Fibroblast of peridontal ligament (primary cell): ENCODE data around the gene PCDHGB7.
"Not testable (repeated sequence)": the region's sequence is repeated elsewhere in the genome, so short reads cannot be mapped to it uniquely, and the experiment has no call there.

Source experiments
- DNase-seq: peaks from one replicate; pipeline ENCODE4 v3.0.0-alpha.2; 2010; ENCODE audit errors: extremely low read depth

Gene PCDHGB7

GRCh38 chr5:141397756-141398551 is 19.5 kb upstream of the PCDHGB7 start, which contains the start of gene PCDHGB5:
Gene PCDHGB5 (plus strand): TSS chr5:141397947. CDS start chr5:141398128, 181 bp downstream.
- DNase-seq: peak; percentile 39

- no peak for DNase-seq
Observed at GRCh38 chr5:141398608-141399007, 18.9 kb upstream of the PCDHGB7 start.

GRCh38 chr5:141399555-141400258 is 17.8 kb upstream of the PCDHGB7 start:
- DNase-seq: no peak

GRCh38 chr5:141402553-141403243 is 14.8 kb upstream of the PCDHGB7 start, which contains the start of gene PCDHGA9:
Gene PCDHGA9 (plus strand): TSS chr5:141402778. CDS start chr5:141402953, 175 bp downstream.
- peak; percentile 41 for DNase-seq

GRCh38 chr5:141403387-141403786 is 14.1 kb upstream of the PCDHGB7 start:
- no peak for DNase-seq

- DNase-seq: peak; percentile 34
Observed at GRCh38 chr5:141407790-141408505, 9.5 kb upstream of the PCDHGB7 start, which contains the start of gene PCDHGB6. Gene PCDHGB6 (plus strand): TSS chr5:141408021. CDS start chr5:141408203, 182 bp downstream.

- DNase-seq: no peak
Observed at GRCh38 chr5:141409598-141410306, 7.7 kb upstream of the PCDHGB7 start.

GRCh38 chr5:141411575-141411974 is 5.9 kb upstream of the PCDHGB7 start:
- no peak for DNase-seq

GRCh38 chr5:141412854-141413539 is 4.5 kb upstream of the PCDHGB7 start, which contains the start of gene PCDHGA10:
Gene PCDHGA10 (plus strand): TSS chr5:141412987. CDS start chr5:141413176, 189 bp downstream.
- peak; percentile 84 for DNase-seq

- DNase-seq: no peak
Observed at GRCh38 chr5:141413540-141414069, 3.9 kb upstream of the PCDHGB7 start.

- not testable (repeated sequence) for DNase-seq
Observed at GRCh38 chr5:141414548-141415274, 2.8 kb upstream of the PCDHGB7 start.

GRCh38 chr5:141415275-141415618 is 2.2 kb upstream of the PCDHGB7 start:
- DNase-seq: not testable (repeated sequence)

GRCh38 chr5:141419074-141419880 is 1.8 kb downstream of the PCDHGB7 start:
- no peak for DNase-seq

- peak; percentile 67 for DNase-seq
Observed at GRCh38 chr5:141420855-141421488, 3.5 kb downstream of the PCDHGB7 start, which contains the start of gene PCDHGA11. Gene PCDHGA11 (plus strand): TSS chr5:141421051. CDS start chr5:141421228, 177 bp downstream.

- no peak for DNase-seq
Observed at GRCh38 chr5:141421489-141421855, 4.0 kb downstream of the PCDHGB7 start.

GRCh38 chr5:141422742-141423291 is 5.3 kb downstream of the PCDHGB7 start:
- no peak for DNase-seq

- no peak for DNase-seq
Observed at GRCh38 chr5:141427783-141428426, 10.4 kb downstream of the PCDHGB7 start.
